Measurements from ENCODE around the gene HNF4A. TPM values are rescaled to one million over a fixed set of nuclear protein-coding genes. Genes with fewer than 3 reads are reported as not detected.

HNF4A gene
- total RNA-seq, 2 experiments from 2014 or later: not detected

- peaks cover 20% of the 10 kb centered on the region for H3K36me3 Mint-ChIP-seq
- no peaks in the 10 kb centered on the region for H3K27me3 Mint-ChIP-seq
- peaks cover 7% of the 10 kb centered on the region for H3K4me1 Mint-ChIP-seq
- H3K27ac Mint-ChIP-seq: no peak overlapping the region
- no peak for DNase-seq
- no peak overlapping the region for H3K4me3 Mint-ChIP-seq
- no peaks in the 10 kb centered on the region for H3K9me3 Mint-ChIP-seq (ENCODE audit: low read depth)
- ATAC-seq: no peak
- CTCF ChIA-PET: no interaction called here
Observed at GRCh38 chr20:44481719-44482416, 126.4 kb downstream of the HNF4A start.

- Mint-ChIP-seq H3K27ac (no peak overlapping the region), H3K4me3 (no peak overlapping the region), H3K4me1 (peaks cover 2% of the 10 kb centered on the region), H3K27me3 (no peaks in the 10 kb centered on the region), H3K9me3 (ENCODE audit: low read depth) (no peaks in the 10 kb centered on the region), H3K36me3 (peaks cover 20% of the 10 kb centered on the region)
- CTCF ChIA-PET: no interaction called here
- DNase-seq (no peak), ATAC-seq (no peak)
Observed at GRCh38 chr20:44483112-44483511, 127.6 kb downstream of the HNF4A start.

Small RNA genes within 50 kb of the gene (microRNA-seq; reads per million reads assigned to microRNA genes)
- not detected for gene MIR3646

Other genes starting within 250 kb of the HNF4A start
- gene JPH2, start 168.5 kb upstream of the HNF4A start, total RNA-seq: not detected
- gene OSER1, start 144.9 kb upstream of the HNF4A start, total RNA-seq: 10 to 100 TPM; 22.9 to 30.5 TPM
- not detected for gene GDAP1L1, start 108.4 kb upstream of the HNF4A start, total RNA-seq
- 1 to 10 TPM; 2.4 to 2.5 TPM for gene FITM2, start 44.5 kb upstream of the HNF4A start, total RNA-seq
- gene R3HDML, start 18.7 kb upstream of the HNF4A start, total RNA-seq: not detected
- 10 to 100 TPM; 16.5 to 23.9 TPM for gene TTPAL, start 120.2 kb downstream of the HNF4A start, total RNA-seq
- 10 to 100 TPM; 50.1 to 64.6 TPM for gene SERINC3, start 166.4 kb downstream of the HNF4A start, total RNA-seq
- gene PKIG, start 226.9 kb downstream of the HNF4A start, total RNA-seq: 1 to 10 TPM; 1.1 to 1.6 TPM

Measured in activated CD8-positive, alpha-beta memory T cell treated with anti-CD3 and anti-CD28 coated beads, Interleukin-2, amount 10 ng/mL, durations not matched to agents 7 days and 5 days (primary cell).